Motor neuron (in vitro differentiated cells): ENCODE results near the gene BHMT2. TPM values are rescaled to one million over a fixed set of nuclear protein-coding genes. Genes with fewer than 3 reads are reported as not detected.

Source experiments
- ATAC-seq, 8 experiments: fragments of 200-7000 bp; cut with Tn5 transposase; replicated peaks in 6 of 8; 2 replicates each; pipeline ENCODE4 v1.8.0; 2021; ENCODE audit warnings: mild to moderate bottlenecking in 8 of 8, moderate library complexity in 8 of 8
- H3K27ac ChIP-seq, 2 donors: fragments of 250-450 bp; sonication (Bioruptor Pico); 2 replicates each; pipeline ENCODE4 v1.9.0; 2021; ENCODE audit warnings: antibody characterized with exemption in 2 of 2, mild to moderate bottlenecking in 2 of 2, moderate library complexity in 1 of 2
- H3K4me1 ChIP-seq, 2 donors: fragments of 250-450 bp; sonication (Bioruptor Pico); replicated peaks in 1 of 2; 2 replicates each; pipeline ENCODE4 v1.6.1; 2021; ENCODE audit warnings: antibody characterized with exemption in 2 of 2, mild to moderate bottlenecking in 2 of 2, moderate library complexity in 1 of 2
- H3K4me3 ChIP-seq, 5 donors: fragments of 250-450 bp; sonication (Bioruptor Pico); 2 replicates each; pipeline ENCODE4 v1.9.0; 2021; ENCODE audit warnings: antibody characterized with exemption in 5 of 5, mild to moderate bottlenecking in 5 of 5, moderate library complexity in 4 of 5
- WGBS, 10 experiments: fragments of 450-650 bp; shearing (Covaris generic); methylation state at CpG; one replicate each; pipeline ENCODE4 v1.0.0; 2022; 5-methylcytosine and 5-hydroxymethylcytosine counted together
- in situ Hi-C, 9 experiments: fragments of 400-800 bp; cut with MboI; loops; one replicate each; pipeline ENCODE4 v1.15.0; 2021; ENCODE audit warnings: low sequenced_read_pairs in 9 of 9, low pct_unique_long_range_greater_than_20kb in 2 of 9; ENCODE audit not compliant: unreplicated experiment in 9 of 9
- total RNA-seq, 8 experiments: library from RNA; unstranded; fragments of 300-600 nt; gene quantifications; 2 replicates each; pipeline versions ENCODE4 v1.2.3 to v1.2.4, GENCODE V29; 2022

Gene BHMT2
- total RNA-seq, 8 experiments from 2014 or later: 0.21 to 19.8 (median 0.64) TPM; not detected in 1

GRCh38 chr5:79109527-79110492 lies 40.2 kb downstream of the BHMT2 start:
- 32 to 96% (median 58%) methylated on average over 5 to 15 of the region's 15 CpGs for WGBS, 10 experiments
- Histone ChIP-seq H3K4me1 (no peaks in the 10 kb centered on the region), H3K4me3 (no peak overlapping the region), H3K27ac (no peak overlapping the region)
- in situ Hi-C loops: no loop called here
- ATAC-seq: no peak

GRCh38 chr5:79111387-79111959 lies 41.9 kb downstream of the BHMT2 start, which contains the start of gene BHMT:
Gene BHMT (plus strand): TSS chr5:79111809. CDS start chr5:79111886, 77 bp downstream.
- Histone ChIP-seq H3K27ac (no peak within 1 kb of the TSS), H3K4me3 (no peak within 1 kb of the TSS), H3K4me1 (no peaks in the 10 kb centered on the region)
- 20 to 78% (median 59%) methylated on average over 1 to 9 of the region's 32 CpGs; no CpG with 5 or more reads in 2 of the 10 experiments for WGBS, 10 experiments
- in situ Hi-C loops: no loop called here
- ATAC-seq: no peak

- H3K4me1 ChIP-seq: no peaks in the 10 kb centered on the region
- no peak overlapping the region for H3K4me3 ChIP-seq
- H3K27ac ChIP-seq: no peak overlapping the region
- 0 to 67% (median 20%) methylated on average over 2 to 16 of the region's 39 CpGs; no CpG with 5 or more reads in 4 of the 10 experiments for WGBS, 10 experiments
- in situ Hi-C loops: no loop called here
- ATAC-seq: peak in 4 of 8 experiments; percentile 32 to 57 (median 40)
Observed at GRCh38 chr5:79111960-79112702, 42.6 kb downstream of the BHMT2 start.

- ATAC-seq: no peak
- Histone ChIP-seq H3K27ac (no peak overlapping the region), H3K4me3 (no peak overlapping the region), H3K4me1 (no peaks in the 10 kb centered on the region)
- in situ Hi-C loops: no loop called here
- 43 to 80% (median 50%) methylated on average over 1 to 3 of the region's 5 CpGs; no CpG with 5 or more reads in 5 of the 10 experiments for WGBS, 10 experiments
Observed at GRCh38 chr5:79112703-79113058, 43.1 kb downstream of the BHMT2 start.

GRCh38 chr5:79119486-79119885 lies 49.9 kb downstream of the BHMT2 start:
- no peak for ATAC-seq
- in situ Hi-C loops: no loop called here
- no peak overlapping the region for H3K4me3 ChIP-seq
- WGBS, 10 experiments: 58 to 90% (median 86%) methylated on average over 2 to 4 of the region's 4 CpGs; no CpG with 5 or more reads in 1 of the 10 experiments
- H3K4me1 ChIP-seq: no peaks in the 10 kb centered on the region
- H3K27ac ChIP-seq: no peak overlapping the region

GRCh38 chr5:79120221-79120620 lies 50.7 kb downstream of the BHMT2 start:
- no peak for ATAC-seq
- H3K4me3 ChIP-seq: no peak overlapping the region
- in situ Hi-C loops: no loop called here

GRCh38 chr5:79122973-79123372 lies 53.4 kb downstream of the BHMT2 start:
- Histone ChIP-seq H3K4me1 (no peaks in the 10 kb centered on the region), H3K27ac (no peak overlapping the region), H3K4me3 (no peak overlapping the region)
- no peak for ATAC-seq
- in situ Hi-C loops: no loop called here

More at GRCh38 chr5:79120221-79120620, 50.7 kb downstream of the BHMT2 start:
- WGBS, 10 experiments: 14 to 100% (median 94%) methylated on average over 1 to 4 of the region's 4 CpGs; no CpG with 5 or more reads in 1 of the 10 experiments
- H3K27ac ChIP-seq: no peak overlapping the region
- H3K4me1 ChIP-seq: no peaks in the 10 kb centered on the region

- 33 to 100% (median 57%) methylated on average over 1 of the region's 1 CpG; no CpG with 5 or more reads in 3 of the 10 experiments for whole genome bisulfite sequencing, 10 experiments
- ATAC-seq: no peak
- in situ Hi-C loops: loop anchor here in 1 of 9 experiments (25.0 kb wide), 1 partner anchor 338 kb away; no protein-coding TSS in a partner anchor
- no peak overlapping the region for H3K4me3 ChIP-seq
- H3K27ac ChIP-seq: no peak overlapping the region
- H3K4me1 ChIP-seq: no peaks in the 10 kb centered on the region
Observed at GRCh38 chr5:79124607-79125006, 55.0 kb downstream of the BHMT2 start.

GRCh38 chr5:79130781-79131180 lies 61.2 kb downstream of the BHMT2 start:
- 28 to 80% (median 57%) methylated on average over 1 to 6 of the region's 6 CpGs for WGBS, 10 experiments
- Histone ChIP-seq H3K4me3 (no peak overlapping the region), H3K4me1 (peaks cover 5 to 19% of the 10 kb centered on the region in 2 donors), H3K27ac (no peak overlapping the region)
- peak in 5 of 8 experiments; percentile 20 to 84 (median 46) for ATAC-seq
- in situ Hi-C loops: loop anchor here in 4 of 9 experiments (10.0 to 25.0 kb wide), 4 partner anchors 106 to 334 kb away; no protein-coding TSS in a partner anchor

- Histone ChIP-seq H3K27ac (no peak overlapping the region), H3K4me1 (peaks cover 5 to 19% of the 10 kb centered on the region in 2 donors), H3K4me3 (peak overlapping the region in 3 of 5 donors; percentile 15 to 19 (median 15))
- in situ Hi-C loops: loop anchor here in 4 of 9 experiments (10.0 to 25.0 kb wide), 4 partner anchors 108 to 332 kb away; no protein-coding TSS in a partner anchor
- peak in 6 of 8 experiments; percentile 11 to 56 (median 41) for ATAC-seq
- WGBS, 10 experiments: 0 to 40% (median 1%) methylated on average over 1 to 4 of the region's 4 CpGs
Observed at GRCh38 chr5:79133121-79133656, 63.6 kb downstream of the BHMT2 start.

- ATAC-seq: peak; percentile 70 to 91 (median 82)
- peaks cover 5 to 19% of the 10 kb centered on the region in 2 donors for H3K4me1 ChIP-seq
- H3K27ac ChIP-seq: no peak overlapping the region
- WGBS, 10 experiments: 0 to 34% (median 14%) methylated on average over 2 to 7 of the region's 11 CpGs
- in situ Hi-C loops: loop anchor here in 4 of 9 experiments (10.0 to 25.0 kb wide), 4 partner anchors 109 to 331 kb away; no protein-coding TSS in a partner anchor
- peak overlapping the region; percentile 11 to 19 (median 15) for H3K4me3 ChIP-seq
Observed at GRCh38 chr5:79133657-79134451, 64.3 kb downstream of the BHMT2 start.
